CD4-positive, alpha-beta T cell treated with Interleukin-17A for 1 hour (primary cell): ENCODE measurements around the gene NBL1.
A peak's percentile ranks its signal among the peaks of the same experiment; 100 is the strongest.

Source experiments
- DNase-seq: peaks from one replicate; pipeline ENCODE4 v3.0.0-alpha.2; 2020

Gene NBL1

DNA sequence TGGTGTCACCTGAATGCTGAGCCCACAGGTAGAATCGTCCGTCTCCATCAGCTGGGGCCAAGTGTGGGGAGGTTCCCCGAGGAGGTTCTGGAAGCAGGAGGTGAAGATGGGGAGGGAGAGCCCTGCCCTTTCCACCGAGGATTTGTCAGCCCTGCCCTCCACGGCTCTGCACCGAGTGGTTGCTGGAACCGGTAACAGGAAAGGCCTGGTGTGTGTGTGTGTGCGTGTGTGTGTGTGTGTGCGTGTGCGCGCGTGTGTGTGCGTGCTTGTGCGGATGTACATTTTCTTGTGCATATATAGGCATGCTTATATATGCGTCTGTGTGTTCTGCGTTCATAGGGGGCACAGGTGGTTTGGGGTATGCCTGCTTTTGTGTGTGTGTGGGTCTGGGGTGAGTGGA is 3.5 kb downstream of the NBL1 start:
- peak; percentile 49 for DNase-seq

DNA sequence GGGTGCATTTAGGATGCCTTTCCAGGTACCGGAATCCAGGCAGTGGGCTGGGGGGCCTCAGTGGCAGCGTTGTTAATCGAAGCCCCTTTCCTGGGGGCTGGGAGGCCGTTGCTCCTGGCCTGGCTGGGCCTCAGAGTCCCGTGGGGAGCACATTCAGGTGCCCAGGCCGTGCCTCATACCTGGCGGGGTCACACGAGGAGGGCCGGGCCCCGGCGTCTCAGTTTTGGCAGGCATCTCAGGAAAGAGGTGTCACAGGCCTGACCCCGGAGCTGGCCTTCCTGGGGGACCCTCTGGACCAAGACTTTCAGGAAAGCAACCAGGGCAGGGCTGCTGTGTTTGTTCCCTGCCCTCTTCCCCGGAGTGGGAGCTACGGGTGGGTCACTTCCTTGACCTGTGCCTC is 4.1 kb downstream of the NBL1 start:
- DNase-seq = no peak

DNA sequence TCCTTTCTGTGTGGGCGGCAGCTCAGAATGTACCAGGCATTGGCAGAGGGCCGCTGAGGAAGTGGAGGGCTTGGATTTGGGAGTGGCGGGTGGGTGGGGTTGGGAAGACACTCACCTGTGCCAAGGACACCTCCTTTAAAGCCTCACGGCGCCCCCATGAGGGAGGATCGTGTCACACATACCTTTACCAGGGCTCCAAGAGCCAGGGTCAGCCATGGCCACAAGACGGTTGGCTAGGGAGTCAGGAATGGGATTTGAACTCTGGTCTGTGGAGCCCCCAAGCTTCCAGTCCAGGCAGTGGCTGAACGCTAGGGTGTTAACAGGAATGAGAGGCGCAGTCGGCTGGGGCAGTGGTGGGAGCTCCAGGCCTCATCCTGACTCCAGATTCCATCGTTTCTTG is 4.6 kb downstream of the NBL1 start:
- DNase-seq = no peak

DNA sequence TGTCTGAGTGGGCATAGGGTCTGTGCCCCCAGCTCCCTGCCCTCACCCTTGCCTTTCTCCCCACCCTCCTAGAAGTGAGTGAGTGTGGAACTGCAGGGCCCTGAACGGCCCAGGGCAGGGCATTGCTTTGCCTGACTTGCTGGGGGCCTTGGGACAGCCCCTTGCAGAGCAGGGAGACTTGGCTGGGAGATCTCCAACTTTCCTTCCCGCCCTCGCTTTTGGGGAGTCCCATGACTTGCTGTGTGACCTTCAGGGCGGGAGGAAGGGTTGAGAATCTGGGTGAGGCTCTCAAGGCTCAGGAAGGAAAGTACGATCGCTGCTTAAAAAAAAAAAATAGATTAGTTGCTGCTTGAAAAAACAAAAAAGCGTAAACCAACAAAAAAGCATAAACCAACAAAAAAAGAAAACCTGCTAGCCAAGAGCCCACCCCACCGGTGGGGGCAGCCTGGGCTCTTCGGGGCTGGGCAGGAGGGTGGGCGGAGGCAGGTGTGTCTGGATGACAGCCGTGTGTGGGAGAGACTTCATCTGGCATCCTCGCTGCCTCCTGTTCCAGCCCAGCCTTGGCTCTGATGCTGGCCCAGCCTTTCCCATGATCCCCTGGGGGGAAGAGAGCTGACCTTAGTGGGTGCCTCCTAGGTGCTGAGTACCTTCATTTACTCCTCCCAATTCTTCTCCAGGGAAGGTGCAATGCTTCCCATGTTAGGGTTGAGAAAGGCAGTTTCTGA is 6.5 kb downstream of the NBL1 start:
- DNase-seq = no peak

DNA sequence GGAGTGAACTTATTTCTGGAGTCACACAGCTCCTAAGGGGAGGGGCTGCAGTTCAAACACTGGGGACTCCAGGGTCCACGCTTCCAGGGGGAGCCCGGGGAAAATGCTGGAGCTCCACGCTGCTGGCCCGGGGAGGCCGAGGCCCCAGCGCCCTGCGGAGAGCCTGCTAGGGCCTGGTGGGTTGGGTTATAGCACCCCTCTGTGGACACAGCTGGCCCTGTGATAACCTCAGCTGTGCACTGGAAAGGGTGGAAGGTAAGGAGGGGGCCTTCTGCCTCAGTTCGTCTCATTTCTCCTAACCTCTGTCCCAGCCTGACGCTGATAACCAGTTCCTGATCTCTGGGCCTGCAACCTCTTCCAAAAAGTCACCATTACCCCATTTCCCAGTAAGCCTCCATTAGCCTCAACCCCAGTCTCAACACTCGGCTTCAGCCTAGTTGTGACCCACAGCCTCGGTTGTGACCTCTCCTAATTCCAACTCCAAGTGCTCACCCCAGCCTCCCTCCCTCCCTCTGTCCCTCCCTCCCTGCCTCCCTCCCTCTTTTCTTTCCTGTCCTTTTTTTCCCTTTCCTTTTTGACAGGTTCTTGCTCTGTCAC is 7.1 kb downstream of the NBL1 start:
- peak; percentile 62 for DNase-seq

DNA sequence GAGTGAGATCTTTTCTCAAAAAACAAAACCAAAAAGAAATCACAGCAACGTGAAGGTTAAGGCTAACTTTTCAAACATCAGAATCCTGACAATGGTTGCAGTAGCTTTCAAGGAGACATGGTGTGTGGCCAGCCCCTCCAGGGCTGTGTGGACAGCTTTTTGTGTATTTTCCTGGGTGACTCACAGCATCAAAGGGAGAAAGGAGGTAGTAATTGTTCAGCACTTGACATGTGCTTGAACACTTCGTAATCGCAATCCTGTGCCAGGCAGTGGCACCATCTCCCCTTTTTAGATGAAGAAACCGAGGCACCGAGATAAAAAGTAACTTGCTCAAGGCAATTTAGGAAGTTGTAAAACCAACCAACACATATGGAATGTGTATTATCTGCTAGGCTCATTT is 10.3 kb downstream of the NBL1 start:
- DNase-seq = no peak

DNA sequence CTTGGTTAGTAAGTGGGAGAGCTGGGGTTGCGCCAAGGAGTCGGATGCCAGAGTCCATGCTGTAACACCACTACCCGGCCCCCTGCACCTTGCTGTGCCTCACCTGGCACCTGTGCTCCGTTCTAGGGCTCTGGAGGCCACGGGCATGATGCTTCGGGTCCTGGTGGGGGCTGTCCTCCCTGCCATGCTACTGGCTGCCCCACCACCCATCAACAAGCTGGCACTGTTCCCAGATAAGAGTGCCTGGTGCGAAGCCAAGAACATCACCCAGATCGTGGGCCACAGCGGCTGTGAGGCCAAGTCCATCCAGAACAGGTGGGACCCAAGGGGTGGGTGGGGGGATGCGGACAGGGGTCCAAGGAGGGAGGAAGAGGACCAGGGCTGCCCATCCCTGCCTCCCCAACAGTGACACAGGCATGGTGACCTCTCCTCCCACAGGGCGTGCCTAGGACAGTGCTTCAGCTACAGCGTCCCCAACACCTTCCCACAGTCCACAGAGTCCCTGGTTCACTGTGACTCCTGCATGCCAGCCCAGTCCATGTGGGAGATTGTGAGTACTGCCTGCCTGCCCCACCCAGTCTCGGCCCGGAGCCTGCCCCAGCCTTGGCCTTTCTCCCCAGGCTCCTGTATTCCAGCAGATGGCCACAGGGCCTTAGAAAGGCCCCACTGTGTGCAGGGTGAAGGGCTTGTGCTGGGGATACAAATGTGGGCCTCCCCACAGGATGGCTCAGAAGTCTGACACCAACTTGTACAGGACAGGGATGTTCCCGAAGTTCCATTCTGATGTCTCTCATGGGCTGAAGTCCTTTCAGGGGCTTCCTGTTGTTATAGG is 11.0 kb downstream of the NBL1 start:
- no peak for DNase-seq

DNA sequence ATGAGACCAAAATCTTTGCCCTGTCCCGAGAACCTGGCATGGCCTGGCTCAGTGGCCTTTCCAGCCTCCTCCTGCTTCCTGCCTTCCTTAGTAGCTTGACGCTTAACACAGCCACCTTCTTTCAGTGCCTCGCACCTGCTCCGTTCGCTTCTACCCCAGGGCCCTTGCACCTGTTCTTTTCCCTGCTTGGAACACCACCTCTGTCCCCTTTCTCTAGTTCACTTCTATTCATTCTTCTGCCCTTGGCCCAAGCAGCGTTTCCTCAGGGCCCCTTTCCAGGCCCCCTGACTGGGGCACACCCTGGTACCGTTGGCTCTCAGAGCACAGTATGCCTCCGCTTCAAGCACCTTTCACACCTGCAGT is 11.6 kb downstream of the NBL1 start:
- no peak for DNase-seq

DNA sequence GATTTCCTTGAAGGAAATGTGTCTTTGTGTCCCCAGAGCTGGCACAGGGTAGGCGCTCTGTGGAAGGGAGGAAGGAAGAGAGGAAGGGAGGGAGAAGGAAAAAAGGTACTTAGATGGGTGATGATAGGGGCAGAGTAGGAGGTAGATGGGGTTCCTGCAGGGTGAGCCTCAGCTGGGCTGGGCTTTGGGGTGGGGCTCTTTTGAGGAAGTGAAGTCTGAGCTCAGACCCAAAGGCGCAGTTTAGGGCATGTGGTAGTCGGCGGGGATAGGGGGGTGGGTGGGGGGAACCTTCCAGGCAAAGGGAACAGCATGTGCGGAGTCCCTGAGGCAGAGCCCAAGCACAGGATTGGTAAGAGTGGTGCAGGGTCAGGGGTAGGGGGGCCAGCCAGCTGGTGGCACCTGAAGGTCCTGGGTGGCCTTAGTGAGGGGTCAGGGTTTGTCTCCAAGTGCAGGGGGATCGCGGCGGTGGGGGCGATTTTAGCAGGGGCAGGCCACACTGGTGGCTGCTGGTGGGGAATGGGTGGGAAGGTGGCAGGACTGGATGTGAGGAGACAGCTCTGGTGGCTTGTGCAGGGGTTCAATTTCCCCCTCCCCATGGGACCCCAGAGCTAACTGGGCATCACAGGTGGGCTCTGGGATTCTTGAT is 12.1 kb downstream of the NBL1 start:
- no peak for DNase-seq

DNA sequence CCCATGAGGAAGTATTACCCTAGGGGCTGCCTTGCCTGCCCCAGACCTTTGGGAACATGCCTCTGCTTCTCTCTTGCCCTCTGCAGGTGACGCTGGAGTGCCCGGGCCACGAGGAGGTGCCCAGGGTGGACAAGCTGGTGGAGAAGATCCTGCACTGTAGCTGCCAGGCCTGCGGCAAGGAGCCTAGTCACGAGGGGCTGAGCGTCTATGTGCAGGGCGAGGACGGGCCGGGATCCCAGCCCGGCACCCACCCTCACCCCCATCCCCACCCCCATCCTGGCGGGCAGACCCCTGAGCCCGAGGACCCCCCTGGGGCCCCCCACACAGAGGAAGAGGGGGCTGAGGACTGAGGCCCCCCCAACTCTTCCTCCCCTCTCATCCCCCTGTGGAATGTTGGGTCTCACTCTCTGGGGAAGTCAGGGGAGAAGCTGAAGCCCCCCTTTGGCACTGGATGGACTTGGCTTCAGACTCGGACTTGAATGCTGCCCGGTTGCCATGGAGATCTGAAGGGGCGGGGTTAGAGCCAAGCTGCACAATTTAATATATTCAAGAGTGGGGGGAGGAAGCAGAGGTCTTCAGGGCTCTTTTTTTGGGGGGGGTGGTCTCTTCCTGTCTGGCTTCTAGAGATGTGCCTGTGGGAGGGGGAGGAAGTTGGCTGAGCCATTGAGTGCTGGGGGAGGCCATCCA is 12.8 kb downstream of the NBL1 start:
- no peak for DNase-seq

DNA sequence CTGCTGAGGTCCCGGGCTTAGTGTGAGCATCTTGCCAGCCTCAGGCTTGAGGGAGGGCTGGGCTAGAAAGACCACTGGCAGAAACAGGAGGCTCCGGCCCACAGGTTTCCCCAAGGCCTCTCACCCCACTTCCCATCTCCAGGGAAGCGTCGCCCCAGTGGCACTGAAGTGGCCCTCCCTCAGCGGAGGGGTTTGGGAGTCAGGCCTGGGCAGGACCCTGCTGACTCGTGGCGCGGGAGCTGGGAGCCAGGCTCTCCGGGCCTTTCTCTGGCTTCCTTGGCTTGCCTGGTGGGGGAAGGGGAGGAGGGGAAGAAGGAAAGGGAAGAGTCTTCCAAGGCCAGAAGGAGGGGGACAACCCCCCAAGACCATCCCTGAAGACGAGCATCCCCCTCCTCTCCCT is 13.4 kb downstream of the NBL1 start:
- no peak for DNase-seq

DNA sequence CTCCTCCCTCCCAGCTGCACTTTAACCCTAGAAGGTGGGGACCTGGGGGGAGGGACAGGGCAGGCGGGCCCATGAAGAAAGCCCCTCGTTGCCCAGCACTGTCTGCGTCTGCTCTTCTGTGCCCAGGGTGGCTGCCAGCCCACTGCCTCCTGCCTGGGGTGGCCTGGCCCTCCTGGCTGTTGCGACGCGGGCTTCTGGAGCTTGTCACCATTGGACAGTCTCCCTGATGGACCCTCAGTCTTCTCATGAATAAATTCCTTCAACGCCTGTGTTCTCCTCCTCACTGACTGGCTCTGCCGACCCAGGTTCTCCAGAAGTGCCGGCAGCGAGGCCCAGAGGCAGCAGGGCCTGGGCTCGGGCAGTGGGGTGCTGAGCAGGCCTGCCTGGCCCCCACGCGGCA is 14.1 kb downstream of the NBL1 start:
- no peak for DNase-seq

DNA sequence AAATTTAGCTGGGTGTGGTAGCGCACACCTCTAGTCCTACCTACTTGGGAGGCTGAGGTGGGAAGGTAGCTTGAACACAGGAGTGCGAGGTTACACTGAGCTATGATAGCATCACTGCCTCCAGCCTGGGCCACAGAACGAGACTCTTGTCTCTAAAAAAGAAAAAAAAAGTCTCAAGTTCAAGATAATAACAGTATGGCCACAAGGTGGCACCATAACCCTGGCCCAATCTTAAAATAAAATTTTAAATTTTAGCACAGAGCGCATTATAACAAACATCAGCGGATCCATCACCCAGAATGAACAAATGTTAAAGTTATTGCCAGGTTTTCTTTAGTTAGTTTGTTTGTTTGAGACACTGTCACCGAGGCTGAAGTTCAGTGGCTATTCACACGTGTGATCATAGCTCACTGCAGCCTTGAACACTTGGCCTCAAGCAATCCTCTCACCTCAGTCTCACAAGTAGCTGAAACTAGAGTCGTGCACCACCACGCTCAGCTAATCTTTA is 17.7 kb downstream of the NBL1 start:
- DNase-seq = peak; percentile 71

DNA sequence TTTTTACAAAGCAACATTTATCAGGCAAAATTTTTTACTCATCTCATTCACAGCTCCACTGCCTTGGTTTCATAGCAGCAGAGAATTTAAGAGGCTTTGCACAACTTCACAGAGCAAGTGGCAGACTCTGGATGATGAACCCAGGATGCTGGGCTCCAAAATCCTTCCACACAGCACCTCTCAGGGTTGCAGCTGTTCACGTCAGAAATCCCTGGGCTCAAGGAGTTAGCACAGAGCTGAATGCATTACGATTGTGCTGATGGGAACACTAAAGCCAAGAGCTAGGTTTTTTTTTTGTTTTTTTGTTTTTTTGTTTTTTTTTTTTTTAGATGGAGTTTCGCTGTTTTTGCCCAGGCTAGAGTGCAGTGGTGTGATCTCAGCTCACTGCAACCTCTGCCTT is 18.2 kb downstream of the NBL1 start:
- DNase-seq = no peak

DNA sequence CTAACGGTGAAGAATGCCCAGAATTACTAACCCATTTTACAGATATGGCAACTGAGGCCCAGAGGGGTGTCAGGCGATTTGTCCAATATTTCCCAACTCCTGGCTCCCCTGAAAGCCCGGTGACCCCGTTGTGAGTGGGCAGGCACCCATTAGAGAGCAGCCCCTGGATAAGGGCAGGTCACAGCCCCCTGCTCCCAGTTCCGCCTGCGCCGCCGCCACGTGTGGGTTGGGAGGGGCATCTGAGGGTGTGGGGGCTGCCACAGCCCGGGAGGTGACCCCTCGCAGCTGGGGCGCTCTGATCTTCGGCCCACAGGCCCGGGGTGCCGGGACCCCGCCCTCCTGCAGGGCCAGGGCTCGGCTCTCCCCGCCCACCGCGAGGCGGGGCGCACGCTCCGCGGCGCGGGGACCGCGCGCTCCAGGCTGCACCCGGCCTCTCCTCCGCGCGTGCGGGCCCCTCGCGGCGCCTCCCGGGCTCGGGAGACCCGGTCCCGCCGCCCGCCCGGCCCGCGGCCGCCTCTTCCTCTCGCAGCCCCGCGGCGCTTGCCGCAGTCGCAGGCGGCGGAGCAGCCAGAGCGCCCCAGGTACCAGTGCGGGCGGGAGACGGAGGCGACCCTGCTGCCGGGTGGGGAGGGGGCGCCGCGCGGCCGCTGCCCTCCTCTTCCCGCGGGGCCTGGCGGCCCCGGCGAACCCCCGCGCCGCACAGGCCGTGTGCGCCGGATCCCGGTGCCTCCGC is 20.5 kb downstream of the NBL1 start, which contains the start of gene HTR6:
HTR6 (plus strand) TSS at position 423 of the 733 bp plus-strand sequence. CDS start 879 bp downstream, outside the sequence.
- peak; percentile 42 for DNase-seq

DNA sequence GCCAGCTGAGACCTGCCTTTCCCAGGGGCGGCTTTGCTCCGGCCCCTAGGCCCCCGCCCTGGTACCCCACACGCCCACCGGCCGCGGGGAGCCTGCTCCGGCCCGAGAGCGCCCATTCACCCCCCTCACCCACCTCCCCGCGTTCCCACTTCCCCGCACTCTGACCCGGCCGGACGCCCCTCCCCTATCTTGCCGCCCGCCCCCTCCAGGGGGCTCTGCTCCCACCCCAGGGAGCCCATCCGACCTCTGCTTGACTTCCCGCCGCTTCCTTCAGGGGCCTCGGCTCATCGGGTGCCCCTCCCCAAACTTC is 21.0 kb downstream of the NBL1 start:
- no peak for DNase-seq

DNA sequence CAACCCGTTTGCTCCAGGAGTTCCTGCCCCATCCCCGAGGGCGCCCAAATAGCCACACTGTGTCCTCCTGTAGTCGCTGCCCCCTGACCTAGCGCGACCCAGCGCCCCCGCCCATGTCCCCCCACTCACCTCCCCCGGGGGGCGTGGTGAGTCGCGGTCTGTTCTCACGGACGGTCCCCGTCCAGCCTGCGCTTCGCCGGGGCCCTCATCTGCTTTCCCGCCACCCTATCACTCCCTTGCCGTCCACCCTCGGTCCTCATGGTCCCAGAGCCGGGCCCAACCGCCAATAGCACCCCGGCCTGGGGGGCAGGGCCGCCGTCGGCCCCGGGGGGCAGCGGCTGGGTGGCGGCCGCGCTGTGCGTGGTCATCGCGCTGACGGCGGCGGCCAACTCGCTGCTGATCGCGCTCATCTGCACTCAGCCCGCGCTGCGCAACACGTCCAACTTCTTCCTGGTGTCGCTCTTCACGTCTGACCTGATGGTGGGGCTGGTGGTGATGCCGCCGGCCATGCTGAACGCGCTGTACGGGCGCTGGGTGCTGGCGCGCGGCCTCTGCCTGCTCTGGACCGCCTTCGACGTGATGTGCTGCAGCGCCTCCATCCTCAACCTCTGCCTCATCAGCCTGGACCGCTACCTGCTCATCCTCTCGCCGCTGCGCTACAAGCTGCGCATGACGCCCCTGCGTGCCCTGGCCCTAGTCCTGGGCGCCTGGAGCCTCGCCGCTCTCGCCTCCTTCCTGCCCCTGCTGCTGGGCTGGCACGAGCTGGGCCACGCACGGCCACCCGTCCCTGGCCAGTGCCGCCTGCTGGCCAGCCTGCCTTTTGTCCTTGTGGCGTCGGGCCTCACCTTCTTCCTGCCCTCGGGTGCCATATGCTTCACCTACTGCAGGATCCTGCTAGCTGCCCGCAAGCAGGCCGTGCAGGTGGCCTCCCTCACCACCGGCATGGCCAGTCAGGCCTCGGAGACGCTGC is 21.7 kb downstream of the NBL1 start:
- no peak for DNase-seq

DNA sequence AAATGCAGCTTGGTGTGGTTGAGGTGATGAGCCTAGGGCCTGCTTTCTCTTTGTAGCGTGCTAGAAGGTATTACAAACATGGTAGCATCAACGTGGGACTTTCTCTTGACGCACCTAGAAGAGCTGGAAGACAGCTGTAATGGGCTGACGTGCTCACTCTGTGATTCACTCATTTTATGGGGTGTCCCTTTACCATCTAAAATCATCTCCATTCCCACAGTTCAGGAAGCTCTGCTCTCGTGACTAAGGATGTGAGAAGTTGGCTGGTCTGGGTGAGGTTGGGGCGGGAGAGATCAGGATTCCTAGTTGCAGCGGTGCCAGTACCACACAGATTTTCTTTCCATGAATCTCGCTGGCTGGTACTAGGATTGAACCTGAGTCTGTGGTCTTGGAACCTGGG is 24.8 kb downstream of the NBL1 start:
- no peak for DNase-seq

DNA sequence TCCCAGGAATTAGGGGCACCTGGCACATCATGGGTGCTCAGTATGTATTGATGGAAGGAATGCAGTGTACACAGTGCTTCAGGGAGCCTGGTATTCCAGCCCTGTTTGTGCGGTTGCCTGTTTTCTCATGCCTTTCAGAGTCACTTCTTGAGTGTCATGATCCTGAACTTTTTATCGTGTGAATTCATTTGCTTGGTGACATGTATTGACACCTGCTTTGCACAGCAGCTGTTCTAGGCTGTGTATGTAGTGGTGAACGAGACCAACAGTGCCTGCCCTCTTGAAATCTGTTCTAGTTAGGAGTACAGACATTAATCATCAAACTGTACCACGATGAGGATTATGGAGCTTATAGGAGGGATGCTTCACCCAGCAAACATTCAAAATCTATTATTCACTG is 26.7 kb downstream of the NBL1 start:
- DNase-seq = no peak

DNA sequence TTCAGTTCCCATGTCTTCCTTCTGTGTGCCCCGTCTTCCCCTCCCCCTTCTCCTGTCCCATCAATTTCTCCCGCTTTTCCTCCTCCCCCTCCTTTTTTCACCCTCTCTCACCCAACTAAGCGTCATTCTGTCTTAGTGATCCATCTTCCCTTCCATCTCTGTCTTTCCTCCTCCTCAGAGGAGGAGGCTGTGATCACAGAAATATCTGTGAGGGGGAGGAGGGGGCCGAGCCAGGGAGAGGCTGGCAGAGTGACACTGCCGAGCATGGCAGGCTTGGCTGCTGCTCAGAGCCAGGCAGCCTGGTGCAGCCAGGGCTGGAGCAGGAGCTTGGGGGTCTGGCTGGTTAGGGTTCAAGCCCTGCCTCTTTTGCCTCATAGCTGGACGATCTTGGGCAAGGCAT is 28.1 kb downstream of the NBL1 start:
- DNase-seq = no peak

DNA sequence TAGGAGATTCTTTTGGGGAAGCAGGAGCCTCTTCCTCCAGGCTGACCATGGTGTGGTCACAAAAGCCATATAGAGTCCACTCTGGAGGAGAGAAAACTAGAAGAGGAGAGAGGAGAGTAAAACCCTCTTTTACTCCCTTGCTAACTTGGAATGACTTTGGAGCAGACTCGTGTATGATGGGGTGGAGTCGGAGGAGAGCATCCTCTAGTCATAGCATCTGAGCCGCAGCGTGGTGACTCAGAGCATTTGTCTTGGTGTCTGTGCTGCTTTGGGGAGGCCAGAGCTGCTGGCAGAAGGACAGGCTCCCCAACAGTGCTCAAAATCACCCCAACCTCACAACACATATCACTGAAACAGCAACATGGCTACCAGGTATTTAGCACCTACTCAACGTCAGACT is 31.7 kb downstream of the NBL1 start:
- DNase-seq = no peak
